Activated naive CD4-positive, alpha-beta T cell treated with anti-CD3 and anti-CD28 coated beads, Interleukin-2, amount 10 ng/mL, durations not matched to agents 7 days and 5 days (primary cell): ENCODE data around the gene IQCK.

Experiments used
- CTCF ChIA-PET: fragments of 350-600 bp; sonication (Branson Sonifier 250); formaldehyde crosslinking; loops from one replicate; lab custom pipeline; 2021; ENCODE audit warnings: antibody characterized with exemption; lab: Charles Lee
- DNase-seq: peaks from one replicate; pipeline ENCODE4 v3.0.0-alpha.2; 2020
- H3K27ac Mint-ChIP-seq: one replicate; pipeline ENCODE4 v1.8.0; 2021; ENCODE audit warnings: mild to moderate bottlenecking, moderate library complexity, mixed read lengths
- H3K27me3 Mint-ChIP-seq: one replicate; pipeline ENCODE4 v1.8.0; 2021; ENCODE audit warnings: mild to moderate bottlenecking, mixed read lengths
- H3K36me3 Mint-ChIP-seq: one replicate; pipeline ENCODE4 v1.8.0; 2021; ENCODE audit warnings: mixed read lengths
- H3K4me1 Mint-ChIP-seq: one replicate; pipeline ENCODE4 v1.8.0; 2021; ENCODE audit warnings: mixed read lengths
- H3K4me3 Mint-ChIP-seq: one replicate; pipeline ENCODE4 v1.8.0; 2021; ENCODE audit warnings: mild to moderate bottlenecking, moderate library complexity, mixed read lengths
- H3K9me3 Mint-ChIP-seq: one replicate; pipeline ENCODE4 v1.8.0; 2021; ENCODE audit warnings: mixed read lengths

The IQCK gene

GRCh38 chr16:19829844-19830692 is 112.0 kb downstream of the IQCK start:
- CTCF ChIA-PET, result no interaction called here

GRCh38 chr16:19830902-19831560 is 113.0 kb downstream of the IQCK start:
- Mint-ChIP-seq H3K27me3 (no peaks in the 10 kb centered on the region), H3K36me3 (no peaks in the 10 kb centered on the region), H3K4me1 (no peaks in the 10 kb centered on the region), H3K4me3 (no peak overlapping the region), H3K27ac (no peak overlapping the region), H3K9me3 (no peaks in the 10 kb centered on the region)
- no peak for DNase-seq
- CTCF ChIA-PET, result interaction anchor here (0.6 kb wide), 1 partner anchor 319 kb away, joined by 3 read pairs; no protein-coding TSS in a partner anchor

More at GRCh38 chr16:19829844-19830692, 112.0 kb downstream of the IQCK start:
- H3K27ac Mint-ChIP-seq, result no peak overlapping the region
- H3K36me3 Mint-ChIP-seq, result no peaks in the 10 kb centered on the region
- no peaks in the 10 kb centered on the region for H3K9me3 Mint-ChIP-seq
- no peaks in the 10 kb centered on the region for H3K4me1 Mint-ChIP-seq
- no peaks in the 10 kb centered on the region for H3K27me3 Mint-ChIP-seq
- no peak overlapping the region for H3K4me3 Mint-ChIP-seq
- no peak for DNase-seq

GRCh38 chr16:19831678-19832077 is 113.6 kb downstream of the IQCK start:
- Mint-ChIP-seq H3K9me3 (no peaks in the 10 kb centered on the region), H3K4me1 (no peaks in the 10 kb centered on the region), H3K36me3 (no peaks in the 10 kb centered on the region), H3K27ac (no peak overlapping the region), H3K27me3 (no peaks in the 10 kb centered on the region), H3K4me3 (no peak overlapping the region)
- DNase-seq, result no peak
- CTCF ChIA-PET, result no interaction called here

GRCh38 chr16:19833176-19833575 is 115.1 kb downstream of the IQCK start:
- no peaks in the 10 kb centered on the region for H3K36me3 Mint-ChIP-seq
- no peaks in the 10 kb centered on the region for H3K9me3 Mint-ChIP-seq
- no peak overlapping the region for H3K27ac Mint-ChIP-seq
- no peaks in the 10 kb centered on the region for H3K27me3 Mint-ChIP-seq
- DNase-seq, result no peak
- CTCF ChIA-PET, result interaction anchor here (1.0 kb wide), 1 partner anchor 74 kb away, joined by 4 read pairs; no protein-coding TSS in a partner anchor
- H3K4me1 Mint-ChIP-seq, result no peaks in the 10 kb centered on the region
- H3K4me3 Mint-ChIP-seq, result no peak overlapping the region

- Mint-ChIP-seq H3K27me3 (no peaks in the 10 kb centered on the region), H3K4me1 (no peaks in the 10 kb centered on the region), H3K9me3 (no peaks in the 10 kb centered on the region), H3K36me3 (no peaks in the 10 kb centered on the region), H3K4me3 (no peak overlapping the region), H3K27ac (no peak overlapping the region)
- no peak for DNase-seq
- CTCF ChIA-PET, result interaction anchor here (1.0 kb wide), 1 partner anchor 74 kb away, joined by 4 read pairs; no protein-coding TSS in a partner anchor
Observed at GRCh38 chr16:19833581-19833980, 115.5 kb downstream of the IQCK start.

- Mint-ChIP-seq H3K36me3 (no peaks in the 10 kb centered on the region), H3K4me3 (no peak overlapping the region), H3K9me3 (no peaks in the 10 kb centered on the region), H3K27me3 (no peaks in the 10 kb centered on the region), H3K27ac (no peak overlapping the region), H3K4me1 (no peaks in the 10 kb centered on the region)
- no peak for DNase-seq
- CTCF ChIA-PET, result no interaction called here
Observed at GRCh38 chr16:19835196-19835595, 117.1 kb downstream of the IQCK start.

GRCh38 chr16:19835968-19836421 is 117.9 kb downstream of the IQCK start:
- no peaks in the 10 kb centered on the region for H3K27me3 Mint-ChIP-seq
- H3K9me3 Mint-ChIP-seq, result no peaks in the 10 kb centered on the region
- H3K4me1 Mint-ChIP-seq, result no peaks in the 10 kb centered on the region
- CTCF ChIA-PET, result no interaction called here
- H3K36me3 Mint-ChIP-seq, result no peaks in the 10 kb centered on the region
- H3K4me3 Mint-ChIP-seq, result no peak overlapping the region
- no peak overlapping the region for H3K27ac Mint-ChIP-seq
- no peak for DNase-seq

GRCh38 chr16:19837331-19837980 is 119.4 kb downstream of the IQCK start:
- DNase-seq, result no peak
- Mint-ChIP-seq H3K27me3 (no peaks in the 10 kb centered on the region), H3K36me3 (no peaks in the 10 kb centered on the region), H3K4me3 (no peak overlapping the region), H3K4me1 (no peaks in the 10 kb centered on the region), H3K9me3 (no peaks in the 10 kb centered on the region), H3K27ac (no peak overlapping the region)
- CTCF ChIA-PET, result interaction anchor here (0.6 kb wide), 1 partner anchor 12 kb away, joined by 3 read pairs; no protein-coding TSS in a partner anchor

GRCh38 chr16:19837984-19838707 is 120.1 kb downstream of the IQCK start:
- Mint-ChIP-seq H3K4me3 (no peak overlapping the region), H3K4me1 (no peaks in the 10 kb centered on the region), H3K27ac (no peak overlapping the region), H3K9me3 (no peaks in the 10 kb centered on the region), H3K36me3 (no peaks in the 10 kb centered on the region), H3K27me3 (no peaks in the 10 kb centered on the region)
- CTCF ChIA-PET, result no interaction called here
- no peak for DNase-seq

GRCh38 chr16:19840524-19841110 is 122.5 kb downstream of the IQCK start:
- CTCF ChIA-PET, result interaction anchor here (0.7 to 1.6 kb wide), 2 partner anchors 10 to 239 kb away, joined by 3 read pairs; no protein-coding TSS in a partner anchor
- H3K4me1 Mint-ChIP-seq, result no peaks in the 10 kb centered on the region
- no peaks in the 10 kb centered on the region for H3K36me3 Mint-ChIP-seq
- no peaks in the 10 kb centered on the region for H3K9me3 Mint-ChIP-seq
- no peak overlapping the region for H3K27ac Mint-ChIP-seq
- H3K4me3 Mint-ChIP-seq, result no peak overlapping the region
- H3K27me3 Mint-ChIP-seq, result no peaks in the 10 kb centered on the region
- DNase-seq, result no peak

GRCh38 chr16:19841184-19841583 is 123.1 kb downstream of the IQCK start:
- H3K4me1 Mint-ChIP-seq, result no peaks in the 10 kb centered on the region
- H3K27me3 Mint-ChIP-seq, result no peaks in the 10 kb centered on the region
- H3K9me3 Mint-ChIP-seq, result no peaks in the 10 kb centered on the region
- H3K4me3 Mint-ChIP-seq, result no peak overlapping the region
- no peaks in the 10 kb centered on the region for H3K36me3 Mint-ChIP-seq
- no peak for DNase-seq
- no peak overlapping the region for H3K27ac Mint-ChIP-seq
- CTCF ChIA-PET, result interaction anchor here (0.7 to 1.6 kb wide), 2 partner anchors 9 to 240 kb away, joined by 3 read pairs; no protein-coding TSS in a partner anchor

- Mint-ChIP-seq H3K9me3 (no peaks in the 10 kb centered on the region), H3K4me1 (no peaks in the 10 kb centered on the region), H3K27ac (no peak overlapping the region), H3K27me3 (no peaks in the 10 kb centered on the region), H3K36me3 (no peaks in the 10 kb centered on the region), H3K4me3 (no peak overlapping the region)
- CTCF ChIA-PET, result no interaction called here
- DNase-seq, result no peak
Observed at GRCh38 chr16:19842426-19843157, 124.5 kb downstream of the IQCK start.

- Mint-ChIP-seq H3K36me3 (no peaks in the 10 kb centered on the region), H3K27me3 (no peaks in the 10 kb centered on the region), H3K4me1 (no peaks in the 10 kb centered on the region), H3K4me3 (no peak overlapping the region), H3K9me3 (no peaks in the 10 kb centered on the region), H3K27ac (no peak overlapping the region)
- CTCF ChIA-PET, result no interaction called here
- no peak for DNase-seq
Observed at GRCh38 chr16:19843371-19843770, 125.3 kb downstream of the IQCK start.
